Measurements from ENCODE around the gene ZNF407.

ZNF407 gene

DNA sequence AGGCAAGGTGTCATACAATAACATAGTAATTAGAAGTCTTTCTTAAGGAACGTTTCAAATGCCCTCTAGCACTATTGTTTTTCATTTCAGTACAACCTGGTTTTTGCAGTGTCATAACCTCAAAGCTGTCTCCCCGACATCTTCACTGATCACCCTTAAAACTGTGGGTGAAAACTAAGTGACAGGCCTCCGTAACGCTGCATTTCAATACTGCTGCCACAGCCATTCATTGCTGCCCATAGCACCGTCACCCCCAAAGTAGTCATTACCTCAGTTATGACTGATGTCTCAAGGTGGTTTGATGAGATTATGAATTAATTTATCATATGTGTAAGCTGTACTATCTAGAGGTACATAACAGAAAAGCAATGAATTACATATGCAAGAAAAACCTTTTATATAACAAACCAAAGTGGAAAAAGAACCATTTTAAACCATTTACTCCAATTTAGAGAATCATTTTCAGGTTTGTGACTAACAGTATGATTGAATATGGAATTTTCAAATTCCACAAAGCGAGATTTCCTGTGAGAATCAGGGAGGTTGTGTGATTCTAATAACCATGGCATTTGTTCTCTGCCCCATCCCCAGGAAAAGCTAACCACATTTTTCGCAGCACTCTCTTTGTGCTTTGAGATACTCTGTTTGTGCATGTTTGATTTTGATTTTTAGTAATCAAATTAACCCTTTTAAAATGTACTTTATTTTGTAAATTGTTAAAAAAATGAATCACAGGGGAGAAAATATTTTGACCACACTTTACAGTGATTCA is 348.3 kb downstream of the ZNF407 start:
- Histone ChIP-seq H3K36me3 (ENCODE audit: control insufficient read depth in 2 of 2, insufficient read depth in 1 of 2, low read length in 2 of 2) (no peaks in the 10 kb centered on the region), H3K4me3 (ENCODE audit: low read depth, low read length) (no peak overlapping the region), H3K27ac (ENCODE audit: extremely low read depth, low read depth, low read length) (no peak overlapping the region), H3K4me1 (ENCODE audit: control insufficient read depth, insufficient read depth, low read length) (peaks cover 12% of the 10 kb centered on the region), H3K9me3 (ENCODE audit: control insufficient read depth, insufficient read depth, low read depth, low read length) (no peaks in the 10 kb centered on the region)
- TF ChIP-seq, protein P1, sequence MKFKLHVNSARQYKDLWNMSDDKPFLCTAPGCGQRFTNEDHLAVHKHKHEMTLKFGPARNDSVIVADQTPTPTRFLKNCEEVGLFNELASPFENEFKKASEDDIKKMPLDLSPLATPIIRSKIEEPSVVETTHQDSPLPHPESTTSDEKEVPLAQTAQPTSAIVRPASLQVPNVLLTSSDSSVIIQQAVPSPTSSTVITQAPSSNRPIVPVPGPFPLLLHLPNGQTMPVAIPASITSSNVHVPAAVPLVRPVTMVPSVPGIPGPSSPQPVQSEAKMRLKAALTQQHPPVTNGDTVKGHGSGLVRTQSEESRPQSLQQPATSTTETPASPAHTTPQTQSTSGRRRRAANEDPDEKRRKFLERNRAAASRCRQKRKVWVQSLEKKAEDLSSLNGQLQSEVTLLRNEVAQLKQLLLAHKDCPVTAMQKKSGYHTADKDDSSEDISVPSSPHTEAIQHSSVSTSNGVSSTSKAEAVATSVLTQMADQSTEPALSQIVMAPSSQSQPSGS (tag by site-specific recombination; IDR thresholded peaks at IDR 0.05; ENCODE audit: low read depth): no peak
- TF ChIP-seq ZFP37 (tag by site-specific recombination; IDR thresholded peaks at IDR 0.05) (no peak), ZBTB8A (tag by site-specific recombination; IDR thresholded peaks at IDR 0.05) (no peak), ZNF473 (tag by site-specific recombination; IDR thresholded peaks at IDR 0.05) (no peak), ZNF561 (tag by site-specific recombination; IDR thresholded peaks at IDR 0.05; ENCODE audit: borderline replicate concordance) (no peak), ZNF629 (tag by site-specific recombination; IDR thresholded peaks at IDR 0.05) (no peak), ZNF510 (tag by site-specific recombination; IDR thresholded peaks at IDR 0.05; ENCODE audit: insufficient replicate concordance) (no peak), ZNF529 (tag by site-specific recombination; IDR thresholded peaks at IDR 0.05; ENCODE audit: insufficient replicate concordance) (peak; percentile 43)
- TF ChIP-seq, protein P2, sequence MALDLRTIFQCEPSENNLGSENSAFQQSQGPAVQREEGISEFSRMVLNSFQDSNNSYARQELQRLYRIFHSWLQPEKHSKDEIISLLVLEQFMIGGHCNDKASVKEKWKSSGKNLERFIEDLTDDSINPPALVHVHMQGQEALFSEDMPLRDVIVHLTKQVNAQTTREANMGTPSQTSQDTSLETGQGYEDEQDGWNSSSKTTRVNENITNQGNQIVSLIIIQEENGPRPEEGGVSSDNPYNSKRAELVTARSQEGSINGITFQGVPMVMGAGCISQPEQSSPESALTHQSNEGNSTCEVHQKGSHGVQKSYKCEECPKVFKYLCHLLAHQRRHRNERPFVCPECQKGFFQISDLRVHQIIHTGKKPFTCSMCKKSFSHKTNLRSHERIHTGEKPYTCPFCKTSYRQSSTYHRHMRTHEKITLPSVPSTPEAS (tag by site-specific recombination; IDR thresholded peaks at IDR 0.05): no peak
- CTCF ChIA-PET: interaction anchor here (0.6 kb wide), 1 partner anchor 535 kb away, joined by 4 read pairs; no protein-coding TSS in a partner anchor
- POLR2A ChIA-PET: no interaction called here

DNA sequence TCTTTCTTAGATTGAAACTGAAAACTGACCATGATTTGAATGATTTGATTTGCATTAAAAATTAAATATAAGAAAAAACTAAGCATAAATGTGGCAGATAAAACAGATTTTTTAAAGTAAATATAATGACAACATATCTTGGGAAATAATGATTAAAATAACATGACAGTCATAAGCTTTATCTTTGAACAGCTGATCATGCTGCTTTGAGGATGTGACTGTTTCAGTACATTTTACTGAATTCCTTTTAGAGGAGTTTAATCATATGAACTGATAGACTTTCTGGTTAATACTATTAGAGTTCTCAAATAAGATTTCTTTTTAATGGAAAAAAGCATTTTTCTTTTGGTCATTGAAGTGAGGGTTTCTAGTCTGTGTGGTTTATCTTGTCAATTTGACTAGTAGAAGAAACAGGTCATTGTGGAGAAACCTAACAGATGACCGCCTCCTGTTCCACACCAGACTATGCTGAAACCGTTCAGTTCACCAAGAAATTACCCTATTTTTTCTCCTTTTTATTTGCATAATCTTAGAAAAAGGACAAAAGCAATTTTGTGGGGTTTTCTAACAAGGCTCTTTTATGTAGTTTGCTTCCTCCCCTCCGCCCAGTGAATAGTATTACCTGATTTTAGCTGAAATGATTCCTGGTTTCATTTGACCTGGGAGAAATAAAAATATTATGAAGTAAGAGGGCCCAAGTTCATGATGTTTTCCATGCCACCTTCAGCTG is 349.1 kb downstream of the ZNF407 start:
- ChIA-PET POLR2A (no interaction called here), CTCF (interaction anchor here (0.6 kb wide), 1 partner anchor 534 kb away, joined by 4 read pairs; no protein-coding TSS in a partner anchor)
- Histone ChIP-seq H3K36me3 (ENCODE audit: control insufficient read depth in 2 of 2, insufficient read depth in 1 of 2, low read length in 2 of 2) (no peaks in the 10 kb centered on the region), H3K4me1 (ENCODE audit: control insufficient read depth, insufficient read depth, low read length) (peaks cover 12% of the 10 kb centered on the region), H3K9me3 (ENCODE audit: control insufficient read depth, insufficient read depth, low read depth, low read length) (no peaks in the 10 kb centered on the region), H3K27ac (ENCODE audit: extremely low read depth, low read depth, low read length) (no peak overlapping the region), H3K4me3 (ENCODE audit: low read depth, low read length) (no peak overlapping the region)
- no peak for TF ChIP-seq PRDM1 (tag by site-specific recombination; IDR thresholded peaks at IDR 0.05)
- TF ChIP-seq, protein P2 (tag by site-specific recombination; IDR thresholded peaks at IDR 0.05): no peak

DNA sequence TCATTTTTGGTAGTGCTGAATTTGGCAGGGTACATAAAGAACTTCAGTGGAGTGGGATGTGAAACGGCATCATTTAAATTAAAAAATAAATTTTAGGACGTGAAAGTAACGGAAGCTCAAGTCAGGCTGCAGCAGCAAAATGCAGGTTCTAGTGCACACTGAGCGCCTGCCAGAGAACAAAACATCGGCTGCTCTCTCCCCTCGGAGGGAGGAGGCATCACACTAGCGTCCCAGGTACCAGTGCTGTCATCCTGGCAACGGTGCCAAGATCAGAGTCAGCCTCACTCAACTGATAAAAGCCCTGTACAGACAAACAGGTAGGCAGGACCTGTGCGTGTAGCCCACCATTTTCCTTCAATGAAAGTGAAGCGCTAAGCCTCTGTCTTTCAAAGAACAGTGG is 349.7 kb downstream of the ZNF407 start:
- Histone ChIP-seq H3K9me3 (ENCODE audit: control insufficient read depth, insufficient read depth, low read depth, low read length) (no peaks in the 10 kb centered on the region), H3K4me3 (ENCODE audit: low read depth, low read length) (no peak overlapping the region), H3K36me3 (ENCODE audit: control insufficient read depth in 2 of 2, insufficient read depth in 1 of 2, low read length in 2 of 2) (no peaks in the 10 kb centered on the region), H3K27ac (ENCODE audit: extremely low read depth, low read depth, low read length) (no peak overlapping the region), H3K4me1 (ENCODE audit: control insufficient read depth, insufficient read depth, low read length) (peaks cover 12% of the 10 kb centered on the region)
- CTCF ChIA-PET: interaction anchor here (0.6 kb wide), 1 partner anchor 36 kb away, joined by 3 read pairs; no protein-coding TSS in a partner anchor
- POLR2A ChIA-PET: no interaction called here
- TF ChIP-seq BCL11A (tag by site-specific recombination; IDR thresholded peaks at IDR 0.05; ENCODE audit: low read depth) (no peak), ZNF843 (tag by site-specific recombination; IDR thresholded peaks at IDR 0.05) (no peak)
- TF ChIP-seq, protein P3, sequence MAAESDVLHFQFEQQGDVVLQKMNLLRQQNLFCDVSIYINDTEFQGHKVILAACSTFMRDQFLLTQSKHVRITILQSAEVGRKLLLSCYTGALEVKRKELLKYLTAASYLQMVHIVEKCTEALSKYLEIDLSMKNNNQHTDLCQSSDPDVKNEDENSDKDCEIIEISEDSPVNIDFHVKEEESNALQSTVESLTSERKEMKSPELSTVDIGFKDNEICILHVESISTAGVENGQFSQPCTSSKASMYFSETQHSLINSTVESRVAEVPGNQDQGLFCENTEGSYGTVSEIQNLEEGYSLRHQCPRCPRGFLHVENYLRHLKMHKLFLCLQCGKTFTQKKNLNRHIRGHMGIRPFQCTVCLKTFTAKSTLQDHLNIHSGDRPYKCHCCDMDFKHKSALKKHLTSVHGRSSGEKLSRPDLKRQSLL (tag by site-specific recombination; IDR thresholded peaks at IDR 0.05): no peak
- TF ChIP-seq, protein P4, sequence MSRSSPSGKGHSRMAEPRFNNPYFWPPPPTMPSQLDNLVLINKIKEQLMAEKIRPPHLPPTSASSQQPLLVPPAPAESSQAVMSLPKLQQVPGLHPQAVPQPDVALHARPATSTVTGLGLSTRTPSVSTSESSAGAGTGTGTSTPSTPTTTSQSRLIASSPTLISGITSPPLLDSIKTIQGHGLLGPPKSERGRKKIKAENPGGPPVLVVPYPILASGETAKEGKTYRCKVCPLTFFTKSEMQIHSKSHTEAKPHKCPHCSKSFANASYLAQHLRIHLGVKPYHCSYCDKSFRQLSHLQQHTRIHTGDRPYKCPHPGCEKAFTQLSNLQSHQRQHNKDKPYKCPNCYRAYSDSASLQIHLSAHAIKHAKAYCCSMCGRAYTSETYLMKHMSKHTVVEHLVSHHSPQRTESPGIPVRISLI (tag by site-specific recombination; IDR thresholded peaks at IDR 0.05): no peak
- TF ChIP-seq, protein P5, sequence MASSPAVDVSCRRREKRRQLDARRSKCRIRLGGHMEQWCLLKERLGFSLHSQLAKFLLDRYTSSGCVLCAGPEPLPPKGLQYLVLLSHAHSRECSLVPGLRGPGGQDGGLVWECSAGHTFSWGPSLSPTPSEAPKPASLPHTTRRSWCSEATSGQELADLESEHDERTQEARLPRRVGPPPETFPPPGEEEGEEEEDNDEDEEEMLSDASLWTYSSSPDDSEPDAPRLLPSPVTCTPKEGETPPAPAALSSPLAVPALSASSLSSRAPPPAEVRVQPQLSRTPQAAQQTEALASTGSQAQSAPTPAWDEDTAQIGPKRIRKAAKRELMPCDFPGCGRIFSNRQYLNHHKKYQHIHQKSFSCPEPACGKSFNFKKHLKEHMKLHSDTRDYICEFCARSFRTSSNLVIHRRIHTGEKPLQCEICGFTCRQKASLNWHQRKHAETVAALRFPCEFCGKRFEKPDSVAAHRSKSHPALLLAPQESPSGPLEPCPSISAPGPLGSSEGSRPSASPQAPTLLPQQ (tag by site-specific recombination; IDR thresholded peaks at IDR 0.05): no peak
- TF ChIP-seq, protein P6, sequence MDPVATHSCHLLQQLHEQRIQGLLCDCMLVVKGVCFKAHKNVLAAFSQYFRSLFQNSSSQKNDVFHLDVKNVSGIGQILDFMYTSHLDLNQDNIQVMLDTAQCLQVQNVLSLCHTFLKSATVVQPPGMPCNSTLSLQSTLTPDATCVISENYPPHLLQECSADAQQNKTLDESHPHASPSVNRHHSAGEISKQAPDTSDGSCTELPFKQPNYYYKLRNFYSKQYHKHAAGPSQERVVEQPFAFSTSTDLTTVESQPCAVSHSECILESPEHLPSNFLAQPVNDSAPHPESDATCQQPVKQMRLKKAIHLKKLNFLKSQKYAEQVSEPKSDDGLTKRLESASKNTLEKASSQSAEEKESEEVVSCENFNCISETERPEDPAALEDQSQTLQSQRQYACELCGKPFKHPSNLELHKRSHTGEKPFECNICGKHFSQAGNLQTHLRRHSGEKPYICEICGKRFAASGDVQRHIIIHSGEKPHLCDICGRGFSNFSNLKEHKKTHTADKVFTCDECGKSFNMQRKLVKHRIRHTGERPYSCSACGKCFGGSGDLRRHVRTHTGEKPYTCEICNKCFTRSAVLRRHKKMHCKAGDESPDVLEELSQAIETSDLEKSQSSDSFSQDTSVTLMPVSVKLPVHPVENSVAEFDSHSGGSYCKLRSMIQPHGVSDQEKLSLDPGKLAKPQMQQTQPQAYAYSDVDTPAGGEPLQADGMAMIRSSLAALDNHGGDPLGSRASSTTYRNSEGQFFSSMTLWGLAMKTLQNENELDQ (tag by site-specific recombination; IDR thresholded peaks at IDR 0.05; ENCODE audit: low read depth): no peak

Measured in HEK293 (cell line).